K562 (cell line): Measurements from ENCODE around the gene COX4I2. TPM values are rescaled to one million over a fixed set of nuclear protein-coding genes. Genes with fewer than 3 reads are reported as not detected.

Source experiments
- CBFB ChIP-seq: sonication (generic); formaldehyde crosslinking; IDR thresholded peaks from 2 replicates; pipeline ENCODE4 v1.4.0; 2020; ENCODE audit warnings: mild to moderate bottlenecking, missing genetic modification reagents
- CREM ChIP-seq: IDR thresholded peaks from 2 replicates; pipeline ENCODE4 v1.6.1; 2014; ENCODE audit warnings: antibody characterized with exemption, low read depth
- HEY1 ChIP-seq: fragments of 250-450 bp; sonication (Bioruptor Pico); IDR thresholded peaks from 2 replicates; pipeline ENCODE4 v1.5.0; 2020; ENCODE audit warnings: mild to moderate bottlenecking, moderate library complexity, borderline replicate concordance
- HMGN3 ChIP-seq: IDR thresholded peaks from 2 replicates; pipeline ENCODE4 v1.6.1; 2011; ENCODE audit warnings: borderline replicate concordance, low read depth, mild to moderate bottlenecking, mixed read lengths, low read length; ENCODE audit not compliant: insufficient read length; ENCODE audit errors: extremely low read depth
- KAT2B ChIP-seq: IDR thresholded peaks from one replicate; pipeline ENCODE4 v1.6.1; 2012; ENCODE audit warnings: low read depth, mild to moderate bottlenecking, control low read depth, inconsistent platforms, low read length, moderate library complexity
- KHSRP ChIP-seq: fragments of 450-650 bp; IDR thresholded peaks from 2 replicates; pipeline ENCODE4 v1.6.1; 2017
- NCOA6 ChIP-seq: fragments of 450-650 bp; IDR thresholded peaks from 2 replicates; pipeline ENCODE4 v1.6.1; 2017; ENCODE audit warnings: mild to moderate bottlenecking
- NFIC ChIP-seq: fragments of 450-650 bp; IDR thresholded peaks from 2 replicates; pipeline ENCODE4 v1.6.1; 2017; ENCODE audit warnings: mild to moderate bottlenecking, inconsistent platforms
- POLR2A ChIP-seq: fragments of 450-650 bp; conservative IDR thresholded peaks from 2 replicates; pipeline ENCODE4 v1.6.1; 2016
- RCOR1 ChIP-seq, 2 experiments: IDR thresholded peaks; 2 replicates each; pipeline ENCODE4 v1.6.1; 2012; ENCODE audit warnings: low read depth in 2 of 2, low read length in 2 of 2, borderline replicate concordance in 1 of 2, improper control_type of control experiment in 1 of 2
- RUNX1 ChIP-seq: sonication (generic); IDR thresholded peaks from 2 replicates; pipeline ENCODE4 v1.6.1; 2016; ENCODE audit warnings: antibody characterized with exemption, low read depth
- SIN3B ChIP-seq: fragments of 450-650 bp; IDR thresholded peaks from 2 replicates; pipeline ENCODE4 v1.6.1; 2017; ENCODE audit warnings: low read depth, mild to moderate bottlenecking, moderate library complexity
- SMAD4 ChIP-seq: fragments of 250-450 bp; sonication (Bioruptor Pico); conservative IDR thresholded peaks from 2 replicates; pipeline ENCODE4 v1.8.0; 2021; ENCODE audit warnings: inconsistent platforms, mild to moderate bottlenecking, moderate library complexity
- TCF7L2 ChIP-seq: fragments of 150-350 bp; IDR thresholded peaks from 2 replicates; pipeline ENCODE4 v1.6.1; 2016; ENCODE audit warnings: low read depth, mild to moderate bottlenecking, low read length, moderate library complexity
- TRIM28 ChIP-seq: fragments of 450-650 bp; IDR thresholded peaks from 2 replicates; pipeline ENCODE4 v1.6.1; 2017
- YY1 ChIP-seq, 3 experiments: IDR thresholded peaks; 2 replicates each; pipeline ENCODE4 v1.6.1; 2011; ENCODE audit warnings: low read length in 2 of 3, mild to moderate bottlenecking in 2 of 3, moderate library complexity in 2 of 3, borderline replicate concordance in 1 of 3, control low read depth in 1 of 3, low read depth in 1 of 3; ENCODE audit not compliant: insufficient read depth in 3 of 3, insufficient replicate concordance in 2 of 3, control insufficient read depth in 1 of 3, insufficient read length in 1 of 3; ENCODE audit errors: extremely low read depth in 1 of 3
- ZNF175 ChIP-seq: fragments of 200-800 bp; sonication (Bioruptor generic); IDR thresholded peaks from 2 replicates; pipeline ENCODE4 v1.6.1; 2016; ENCODE audit warnings: low read depth, mild to moderate bottlenecking, missing genetic modification characterization, missing compliant biosample characterization
- ZNF197 ChIP-seq: fragments of 200-800 bp; sonication (Bioruptor generic); IDR thresholded peaks from 2 replicates; pipeline ENCODE4 v1.6.1; 2016; ENCODE audit warnings: low read depth, missing genetic modification characterization, missing compliant biosample characterization
- ZNF551 ChIP-seq: fragments of 250-450 bp; sonication (Bioruptor Pico); IDR thresholded peaks from 2 replicates; pipeline ENCODE4 v1.5.0; 2021; ENCODE audit warnings: mild to moderate bottlenecking, moderate library complexity
- ZNF644 ChIP-seq: fragments of 200-800 bp; sonication (Bioruptor generic); IDR thresholded peaks from 2 replicates; pipeline ENCODE4 v1.6.1; 2016; ENCODE audit warnings: low read depth, missing genetic modification characterization, missing compliant biosample characterization
- polyA plus RNA-seq, 8 experiments: library from polyadenylated mRNA; depleted of rRNA in 4 of 8; stranded (reverse) in 5 of 8; unstranded in 3 of 8; fragments of >200 nt; fragmentation: Nextera tagmentation in 2 of 8; fragmentation: Illumina TruSeq in 1 of 8; extraction: Ambion mirVana in 2 of 8; extraction: Trizol in 1 of 8; gene quantifications; 2 replicates each; pipeline versions ENCODE4 v1.2.1 to v1.2.3, GENCODE V29; 2011 to 2014; ENCODE audit warnings: inconsistent platforms in 1 of 8, missing spikeins in 1 of 8
- total RNA-seq, 7 experiments: library from RNA; depleted of rRNA in 6 of 7; stranded (reverse); fragments of >200 nt in 6 of 7; fragmentation: Illumina TruSeq in 2 of 7; extraction: Trizol in 2 of 7; gene quantifications; 2 replicates each; pipeline versions ENCODE4 v1.2.1 to v1.2.3, GENCODE V29; 2011 to 2021; ENCODE audit warnings: low replicate concordance in 1 of 7
- TF ChIP-seq, protein P1 (sequence below): fragments of 450-650 bp; IDR thresholded peaks from 2 replicates; pipeline ENCODE4 v1.6.1; 2014; ENCODE audit warnings: low read depth, mild to moderate bottlenecking, moderate library complexity, borderline replicate concordance
- TF ChIP-seq, protein P2 (sequence below): fragments of 450-650 bp; IDR thresholded peaks from 2 replicates; pipeline ENCODE4 v1.6.1; 2016
- TF ChIP-seq, protein P3 (sequence below): fragments of 450-650 bp; formaldehyde crosslinking; IDR thresholded peaks from 2 replicates; pipeline ENCODE4 v1.4.0; 2020; ENCODE audit warnings: mild to moderate bottlenecking, moderate library complexity
- TF ChIP-seq, protein P4 (sequence below): sonication (generic); formaldehyde crosslinking; IDR thresholded peaks from 2 replicates; pipeline ENCODE4 v1.8.1; 2023; ENCODE audit warnings: mild to moderate bottlenecking, missing genetic modification reagents, moderate library complexity

Gene COX4I2
- total and polyA plus RNA-seq, 9 of the 15 experiments (the other 6 are each of a cell fraction or from before 2014, with no cell fraction given), result not detected

DNA sequence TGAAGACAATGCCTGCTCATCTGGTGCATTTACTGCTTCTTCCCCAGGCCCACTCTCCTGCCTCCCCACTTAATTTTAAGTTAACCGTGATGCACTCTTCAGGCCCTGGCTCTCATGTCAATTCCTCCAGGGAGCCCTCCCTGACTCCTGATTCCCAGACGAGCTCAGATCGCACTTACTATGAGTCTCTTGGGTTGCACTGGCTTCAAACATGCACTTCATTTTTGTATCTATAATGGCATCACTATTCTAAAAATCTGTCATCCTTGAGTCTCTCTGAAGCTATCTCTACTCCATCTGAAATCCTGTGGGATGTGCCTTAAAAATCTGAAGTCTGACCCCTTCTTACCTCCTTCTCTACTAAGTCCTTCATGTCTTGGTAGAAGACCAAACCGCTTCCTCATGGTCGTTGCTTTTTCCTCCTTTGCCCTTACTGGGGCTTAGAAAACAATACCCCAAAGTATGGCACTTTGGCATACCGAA, 24.7 kb downstream of the COX4I2 start (continued):
- TF ChIP-seq NCOA6 (no peak), YY1 (IDR thresholded peaks at IDR 0.05; ENCODE audit: borderline replicate concordance in 1 of 3, control insufficient read depth in 1 of 3, extremely low read depth in 1 of 3, insufficient read depth in 3 of 3, insufficient read length in 1 of 3, insufficient replicate concordance in 2 of 3, low read depth in 1 of 3, low read length in 2 of 3) (no peak), RUNX1 (no peak), HMGN3 (no peak), ZNF197 (CRISPR knock-in tag) (no peak), KAT2B (no peak), CREM (no peak), SMAD4 (CRISPR knock-in tag) (no peak), RCOR1 (IDR thresholded peaks at IDR 0.05; ENCODE audit: borderline replicate concordance in 1 of 2, low read depth in 2 of 2, low read length in 2 of 2) (peak in 1 of 2 experiments; percentile 31; a peak in 1 of 4 replicates), SIN3B (no peak), TRIM28 (no peak), NFIC (no peak), ZNF644 (tag) (0 out of 2 replicates have a peak, but pooled peaks have one; percentile 22), HEY1 (CRISPR knock-in tag) (no peak; the same call in 1 of the 2 replicates), ZNF551 (CRISPR knock-in tag) (no peak), POLR2A (peak; percentile 52; the same call in 1 of the 2 replicates), TCF7L2 (no peak), CBFB (CRISPR knock-in tag) (no peak), KHSRP (no peak), ZNF175 (CRISPR knock-in tag) (peak; percentile 58; the same call in 1 of the 2 replicates)
- TF ChIP-seq, protein P1, sequence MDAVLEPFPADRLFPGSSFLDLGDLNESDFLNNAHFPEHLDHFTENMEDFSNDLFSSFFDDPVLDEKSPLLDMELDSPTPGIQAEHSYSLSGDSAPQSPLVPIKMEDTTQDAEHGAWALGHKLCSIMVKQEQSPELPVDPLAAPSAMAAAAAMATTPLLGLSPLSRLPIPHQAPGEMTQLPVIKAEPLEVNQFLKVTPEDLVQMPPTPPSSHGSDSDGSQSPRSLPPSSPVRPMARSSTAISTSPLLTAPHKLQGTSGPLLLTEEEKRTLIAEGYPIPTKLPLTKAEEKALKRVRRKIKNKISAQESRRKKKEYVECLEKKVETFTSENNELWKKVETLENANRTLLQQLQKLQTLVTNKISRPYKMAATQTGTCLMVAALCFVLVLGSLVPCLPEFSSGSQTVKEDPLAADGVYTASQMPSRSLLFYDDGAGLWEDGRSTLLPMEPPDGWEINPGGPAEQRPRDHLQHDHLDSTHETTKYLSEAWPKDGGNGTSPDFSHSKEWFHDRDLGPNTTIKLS, result no peak
- TF ChIP-seq, protein P2, sequence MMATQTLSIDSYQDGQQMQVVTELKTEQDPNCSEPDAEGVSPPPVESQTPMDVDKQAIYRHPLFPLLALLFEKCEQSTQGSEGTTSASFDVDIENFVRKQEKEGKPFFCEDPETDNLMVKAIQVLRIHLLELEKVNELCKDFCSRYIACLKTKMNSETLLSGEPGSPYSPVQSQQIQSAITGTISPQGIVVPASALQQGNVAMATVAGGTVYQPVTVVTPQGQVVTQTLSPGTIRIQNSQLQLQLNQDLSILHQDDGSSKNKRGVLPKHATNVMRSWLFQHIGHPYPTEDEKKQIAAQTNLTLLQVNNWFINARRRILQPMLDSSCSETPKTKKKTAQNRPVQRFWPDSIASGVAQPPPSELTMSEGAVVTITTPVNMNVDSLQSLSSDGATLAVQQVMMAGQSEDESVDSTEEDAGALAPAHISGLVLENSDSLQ, result peak; percentile 1; the same call in 1 of the 2 replicates
- TF ChIP-seq, protein P3, sequence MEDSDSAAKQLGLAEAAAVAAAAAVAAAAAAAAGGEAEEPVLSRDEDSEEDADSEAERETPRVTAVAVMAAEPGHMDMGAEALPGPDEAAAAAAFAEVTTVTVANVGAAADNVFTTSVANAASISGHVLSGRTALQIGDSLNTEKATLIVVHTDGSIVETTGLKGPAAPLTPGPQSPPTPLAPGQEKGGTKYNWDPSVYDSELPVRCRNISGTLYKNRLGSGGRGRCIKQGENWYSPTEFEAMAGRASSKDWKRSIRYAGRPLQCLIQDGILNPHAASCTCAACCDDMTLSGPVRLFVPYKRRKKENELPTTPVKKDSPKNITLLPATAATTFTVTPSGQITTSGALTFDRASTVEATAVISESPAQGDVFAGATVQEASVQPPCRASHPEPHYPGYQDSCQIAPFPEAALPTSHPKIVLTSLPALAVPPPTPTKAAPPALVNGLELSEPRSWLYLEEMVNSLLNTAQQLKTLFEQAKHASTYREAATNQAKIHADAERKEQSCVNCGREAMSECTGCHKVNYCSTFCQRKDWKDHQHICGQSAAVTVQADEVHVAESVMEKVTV, result 0 out of 2 replicates have a peak, but pooled peaks have one; percentile 5
- TF ChIP-seq, protein P4, sequence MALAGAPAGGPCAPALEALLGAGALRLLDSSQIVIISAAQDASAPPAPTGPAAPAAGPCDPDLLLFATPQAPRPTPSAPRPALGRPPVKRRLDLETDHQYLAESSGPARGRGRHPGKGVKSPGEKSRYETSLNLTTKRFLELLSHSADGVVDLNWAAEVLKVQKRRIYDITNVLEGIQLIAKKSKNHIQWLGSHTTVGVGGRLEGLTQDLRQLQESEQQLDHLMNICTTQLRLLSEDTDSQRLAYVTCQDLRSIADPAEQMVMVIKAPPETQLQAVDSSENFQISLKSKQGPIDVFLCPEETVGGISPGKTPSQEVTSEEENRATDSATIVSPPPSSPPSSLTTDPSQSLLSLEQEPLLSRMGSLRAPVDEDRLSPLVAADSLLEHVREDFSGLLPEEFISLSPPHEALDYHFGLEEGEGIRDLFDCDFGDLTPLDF (CRISPR knock-in tag), result no peak
- TF ChIP-seq, all 486 proteins: peak for 17
